Neural progenitor cell (in vitro differentiated cells): ENCODE measurements around the gene CD300LB.

Experiments
- CTCF ChIP-seq: fragments of 200-600 bp; sonication (generic); IDR thresholded peaks from 2 replicates; pipeline ENCODE4 v1.5.1; 2017; ENCODE audit warnings: antibody characterized with exemption, mild to moderate bottlenecking
- EZH2 ChIP-seq: fragments of 200-600 bp; sonication (generic); IDR thresholded peaks from 2 replicates; pipeline ENCODE4 v1.6.1; 2017; ENCODE audit warnings: antibody characterized with exemption, mild to moderate bottlenecking, moderate library complexity
- EZH2phosphoT487 ChIP-seq: fragments of 200-600 bp; sonication (generic); IDR thresholded peaks from 2 replicates; pipeline ENCODE4 v1.6.1; 2017; ENCODE audit warnings: antibody characterized with exemption

GRCh38 chr17:74539281-74539820 is 8.1 kb upstream of the CD300LB start:
- TF ChIP-seq CTCF (no peak), EZH2 (no peak), EZH2phosphoT487 (no peak)
